ENCODE results near the gene WBP2.
"Not testable (repeated sequence)": the region's sequence is repeated elsewhere in the genome, so short reads cannot be mapped to it uniquely, and the experiment has no call there.

WBP2 gene

DNA sequence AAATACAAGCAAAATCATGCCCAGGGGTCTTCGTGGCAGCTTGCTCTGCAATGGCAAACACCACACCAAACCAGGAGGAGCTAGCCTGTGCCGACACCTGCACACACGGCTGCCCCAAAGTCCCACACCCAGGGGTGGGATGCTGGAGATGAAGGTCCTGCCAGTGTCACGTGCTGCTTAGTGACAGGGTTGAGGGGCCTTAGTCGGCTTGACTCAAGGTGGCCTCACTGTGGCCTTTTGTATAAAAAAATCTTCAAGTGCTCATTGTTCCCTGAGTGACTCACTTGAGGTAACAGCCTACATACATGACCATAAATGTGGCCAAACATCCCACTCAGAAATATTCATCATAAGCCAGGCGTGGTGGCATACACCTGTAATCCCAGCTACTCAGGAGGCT lies 34.3 kb upstream of the WBP2 start:
- DNase-seq (ENCODE audit: low read depth in 2 of 2), result no peak

DNA sequence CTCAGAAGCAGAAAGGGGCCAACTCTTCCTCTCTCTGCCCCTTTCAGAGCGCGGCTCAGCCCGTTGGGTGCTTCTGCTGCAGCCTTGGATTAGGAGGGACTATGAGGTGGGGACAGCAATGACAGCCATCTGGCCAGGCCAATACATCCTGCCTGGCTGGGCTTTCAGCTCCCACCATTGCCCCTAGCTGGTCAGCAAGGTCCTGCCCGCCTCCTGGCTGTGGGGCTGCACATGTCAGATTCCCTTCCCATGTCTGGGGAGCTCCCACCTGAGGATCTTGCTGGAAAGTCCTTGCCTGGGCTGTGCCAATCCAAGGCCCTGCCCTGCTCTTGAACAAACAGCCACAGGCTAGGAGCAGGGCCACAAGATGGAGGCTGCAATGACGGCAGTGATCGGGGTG lies 33.3 kb upstream of the WBP2 start:
- no peak for DNase-seq (ENCODE audit: low read depth in 2 of 2)

DNA sequence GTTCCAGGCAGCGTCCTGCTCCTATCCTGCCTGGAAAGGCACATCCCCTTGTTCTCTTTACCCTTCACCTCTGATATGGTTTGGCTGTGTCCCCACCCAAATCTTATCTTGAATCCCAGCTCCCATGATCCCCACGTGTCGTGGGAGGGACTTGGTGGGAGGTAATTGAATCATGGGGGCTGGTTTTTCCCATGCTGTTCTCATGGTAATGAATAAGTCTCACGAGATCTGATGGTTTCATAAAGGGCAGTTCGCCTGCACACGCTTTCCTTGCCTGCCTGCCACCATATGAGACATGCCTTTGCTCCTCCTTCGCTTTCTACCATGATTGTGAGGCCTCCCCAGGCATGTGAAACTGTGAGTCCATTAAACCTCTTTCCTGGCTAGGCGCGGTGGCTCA lies 30.7 kb upstream of the WBP2 start:
- DNase-seq (ENCODE audit: low read depth in 2 of 2), result not testable (repeated sequence)

DNA sequence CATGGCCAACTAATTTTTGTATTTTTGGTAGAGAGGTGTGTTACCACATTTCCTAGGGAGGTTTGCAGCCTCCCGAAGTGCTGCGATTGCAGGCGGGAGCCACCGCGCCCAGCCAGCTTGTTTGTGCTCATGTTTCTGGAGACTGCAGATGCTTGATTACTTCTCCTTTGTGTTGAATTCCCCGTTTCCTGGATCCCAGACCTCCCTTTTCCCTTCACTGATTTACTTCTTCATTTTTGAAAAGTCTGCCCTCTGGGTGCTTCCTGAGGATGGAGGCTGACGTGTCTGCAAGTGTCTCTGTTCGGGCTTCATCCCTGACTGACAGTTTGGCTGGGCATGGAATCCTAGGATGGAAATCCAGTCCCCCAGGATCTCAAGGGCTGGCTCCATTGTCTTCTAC lies 30.3 kb upstream of the WBP2 start:
- no peak for DNase-seq (ENCODE audit: low read depth in 2 of 2)

DNA sequence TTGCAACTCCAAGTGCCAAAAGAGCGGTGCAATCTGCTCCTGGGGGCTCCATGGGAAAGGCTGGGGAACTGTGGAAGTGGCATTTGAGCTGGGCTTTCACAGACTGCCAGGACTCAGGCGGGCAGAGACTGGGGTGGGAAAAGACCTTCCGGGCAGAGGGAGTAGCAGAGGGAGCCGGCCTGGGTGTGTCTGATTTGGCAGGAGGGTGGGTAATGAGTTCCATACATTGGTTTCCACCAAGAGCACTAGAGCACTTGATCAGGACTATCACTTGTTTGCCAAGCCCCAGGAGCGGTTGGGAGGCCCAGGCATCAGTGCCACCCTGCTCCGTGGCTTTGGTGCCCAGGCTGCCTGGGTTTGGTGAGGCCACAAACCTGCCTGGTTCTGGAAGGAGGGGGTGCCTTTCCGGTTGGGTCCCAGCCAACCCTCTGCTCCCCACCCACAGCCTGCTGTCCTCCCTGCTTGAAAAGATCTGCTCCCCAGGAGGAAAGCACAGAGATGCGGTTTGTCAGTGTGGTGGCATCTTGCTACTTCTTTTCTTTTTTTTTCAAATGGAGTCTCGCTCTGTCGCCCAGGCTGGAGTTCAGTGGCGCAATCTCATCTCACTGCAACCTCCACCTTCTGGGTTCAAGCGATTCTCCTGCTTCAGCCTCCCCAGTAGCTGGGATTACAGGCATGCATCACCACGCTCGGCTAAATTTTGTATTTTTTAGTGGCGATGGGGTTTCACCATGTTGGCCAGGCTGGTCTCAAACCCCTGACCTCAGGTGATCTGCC lies 26.7 kb upstream of the WBP2 start:
- no peak for DNase-seq (ENCODE audit: low read depth in 2 of 2)

DNA sequence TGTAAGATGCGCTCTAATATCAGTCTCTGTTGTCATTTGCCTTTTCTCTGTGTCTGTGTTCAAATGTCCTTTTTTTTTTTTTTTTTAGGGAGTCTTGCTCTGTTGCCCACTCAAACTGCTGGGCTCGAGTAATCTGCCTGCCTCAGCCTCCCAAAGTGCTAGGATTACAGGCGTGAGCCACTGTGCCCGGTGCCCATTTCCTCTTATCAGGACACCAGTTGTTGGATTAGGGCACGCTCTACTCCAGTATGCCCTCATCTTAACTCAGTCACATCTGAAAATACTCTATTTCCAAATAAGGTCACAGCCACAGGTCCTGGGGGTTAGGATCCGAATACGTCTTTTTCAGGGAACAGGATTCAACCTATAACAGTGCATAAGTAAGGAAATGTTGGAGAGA lies 25.1 kb upstream of the WBP2 start:
- DNase-seq (ENCODE audit: low read depth in 2 of 2), result no peak

DNA sequence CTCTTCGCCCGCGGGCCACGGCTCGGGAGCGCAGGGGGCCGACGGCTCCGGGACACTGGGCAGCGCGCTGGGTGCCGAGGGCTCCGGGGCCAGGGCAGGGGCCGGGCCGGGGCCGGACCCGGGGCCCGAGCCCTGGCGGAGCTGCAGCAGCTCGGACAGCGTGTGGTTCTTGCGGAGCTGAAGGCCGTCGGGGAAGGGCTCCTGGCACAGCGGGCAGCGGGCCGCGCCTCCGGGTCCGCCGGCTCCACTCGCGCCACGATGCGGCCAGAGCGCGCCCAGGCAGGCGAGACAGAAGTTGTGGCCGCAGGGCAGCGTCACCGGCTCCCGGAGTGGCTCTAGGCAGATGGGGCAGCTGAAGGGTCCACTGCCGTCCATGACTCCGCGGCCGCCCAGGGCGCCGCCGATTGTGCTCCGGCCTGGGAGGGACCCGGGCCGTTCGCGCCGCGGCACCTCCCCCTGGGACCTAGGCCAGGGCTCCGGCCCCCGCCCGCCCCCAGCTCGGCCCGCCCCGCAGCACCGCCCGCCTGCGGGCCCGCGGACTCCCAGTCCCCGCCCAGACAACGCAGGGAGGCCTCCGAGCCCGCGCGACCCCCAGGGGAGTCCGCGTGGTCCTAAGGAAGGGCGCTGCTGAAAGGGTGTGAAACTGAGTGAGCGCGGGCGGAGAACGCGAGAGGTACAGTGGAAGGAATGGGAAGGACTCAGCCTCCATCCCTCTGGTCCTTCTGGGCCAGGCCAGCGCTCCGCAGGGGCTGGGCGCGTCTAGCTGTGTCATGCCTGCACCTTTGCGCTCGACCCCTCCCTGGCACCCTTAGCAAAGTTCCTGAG lies 23.3 kb upstream of the WBP2 start, which contains the start of gene TRIM47:
TRIM47 (minus strand) TSS at position 408 of the 825 bp plus-strand sequence; CDS start at position 375, 33 bp downstream.
- no peak for DNase-seq (ENCODE audit: low read depth in 2 of 2)

DNA sequence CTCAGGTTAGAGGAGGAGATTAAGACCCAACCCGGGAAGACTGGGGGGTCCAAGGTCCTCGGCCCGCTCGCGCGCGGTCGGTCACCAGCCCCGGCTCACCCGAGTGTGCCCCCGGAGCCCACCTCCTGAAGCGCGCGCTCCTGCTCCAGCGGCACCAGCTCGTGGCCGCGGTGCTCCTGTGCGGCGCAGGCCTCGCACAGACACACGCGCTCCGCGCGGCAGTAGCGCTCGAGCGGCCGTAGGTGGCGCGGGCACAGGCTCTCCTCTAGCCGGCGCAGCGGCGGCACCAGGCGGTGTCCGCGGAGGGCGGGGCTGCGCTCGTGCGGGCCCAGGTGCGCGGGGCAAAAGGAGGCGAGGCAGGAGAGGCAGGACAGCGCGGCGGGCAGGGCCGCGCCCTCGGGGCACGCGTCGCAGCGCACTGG lies 22.6 kb upstream of the WBP2 start:
- DNase-seq (ENCODE audit: low read depth in 2 of 2), result peak in 1 of 2 donors; percentile 66

DNA sequence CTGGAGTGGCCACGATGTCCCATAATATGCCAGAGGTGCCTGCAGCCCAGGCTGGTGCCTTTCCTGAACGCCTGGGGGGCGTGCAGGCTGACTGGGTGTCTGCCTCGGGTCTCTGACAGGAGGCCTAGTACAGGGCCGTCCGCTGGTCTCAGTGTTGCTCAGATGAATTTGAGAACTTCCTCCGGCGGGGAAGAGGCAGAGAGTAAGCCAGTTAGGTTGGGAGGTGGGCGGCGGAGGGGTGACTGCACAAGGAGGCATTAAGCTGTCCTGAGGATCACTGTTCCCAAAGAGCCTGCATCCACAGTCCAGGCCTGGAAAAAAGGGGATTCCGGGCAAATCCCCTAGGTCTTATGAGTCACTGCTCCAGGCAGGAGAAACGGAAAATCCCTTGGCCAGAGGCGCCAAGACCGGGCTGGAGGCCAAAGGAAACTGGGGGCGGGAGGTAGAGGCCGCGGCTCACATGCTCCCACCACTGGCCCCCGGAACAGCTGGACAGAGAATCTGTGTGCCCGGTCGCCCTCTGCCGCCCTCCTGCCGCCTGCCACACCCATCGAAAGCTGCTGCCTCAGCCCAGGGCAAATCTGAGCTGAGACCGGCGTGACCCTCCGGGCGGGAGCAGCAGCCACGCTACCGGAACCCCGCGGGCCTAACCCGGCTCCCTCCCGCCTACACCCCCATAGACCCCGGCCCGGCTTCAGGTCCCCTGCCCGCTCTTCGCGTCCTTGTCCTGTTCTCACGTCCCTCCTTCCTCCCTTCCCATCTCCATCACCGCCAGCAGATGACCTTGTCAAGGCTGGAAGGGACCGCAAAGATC lies 22.0 kb upstream of the WBP2 start:
- no peak for DNase-seq (ENCODE audit: low read depth in 2 of 2)

DNA sequence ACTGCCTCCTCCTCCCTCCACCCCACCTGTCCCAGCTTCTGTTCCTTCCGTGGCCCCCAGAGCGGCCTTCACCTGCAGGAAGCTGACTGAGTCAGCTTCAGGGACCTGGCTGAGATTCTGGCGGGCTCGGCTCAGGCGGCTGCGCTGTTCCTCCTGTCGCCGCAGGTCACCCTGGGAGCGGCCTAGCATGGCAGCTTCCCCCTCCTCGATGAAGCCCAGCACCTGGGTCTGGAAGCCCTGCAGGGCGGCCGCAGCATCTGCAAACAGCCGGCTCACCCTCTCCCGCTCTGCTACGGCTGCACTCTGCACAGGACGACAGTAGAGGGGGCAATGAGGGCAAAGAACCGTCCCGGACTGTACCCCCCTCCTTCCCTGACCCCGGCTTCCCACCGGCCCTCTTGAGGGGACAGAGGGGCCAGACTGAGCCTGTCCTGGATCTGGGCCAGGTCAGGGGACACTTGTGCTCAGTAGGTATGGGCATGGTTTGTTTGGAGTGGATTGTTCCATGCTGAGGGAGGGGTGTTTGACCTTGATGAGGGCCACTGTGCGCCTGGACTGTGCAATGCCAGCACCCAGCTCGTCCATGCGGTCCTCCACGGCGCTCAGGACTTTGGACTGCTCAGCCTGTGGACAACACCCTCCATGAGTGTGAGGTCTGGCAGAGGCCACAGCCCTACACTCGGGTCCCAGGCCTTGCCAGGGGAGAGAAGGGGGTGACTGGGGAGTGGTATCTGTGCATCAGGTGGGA lies 21.2 kb upstream of the WBP2 start:
- peak; percentile 56 to 71 for DNase-seq (ENCODE audit: low read depth in 2 of 2)

DNA sequence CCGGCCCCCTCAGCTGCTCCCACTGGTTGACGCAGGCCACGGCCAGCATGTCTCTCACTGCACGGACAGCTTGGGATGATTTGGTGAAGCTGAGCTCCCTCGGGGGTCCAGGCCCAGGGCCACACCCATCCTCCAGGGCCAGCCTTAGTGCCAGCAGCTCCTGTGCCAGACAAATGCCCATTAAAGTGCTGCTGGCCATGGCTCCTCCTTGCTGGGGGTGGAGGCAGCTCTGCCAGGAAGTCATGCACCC lies 20.7 kb upstream of the WBP2 start:
- DNase-seq (ENCODE audit: low read depth in 2 of 2), result no peak

DNA sequence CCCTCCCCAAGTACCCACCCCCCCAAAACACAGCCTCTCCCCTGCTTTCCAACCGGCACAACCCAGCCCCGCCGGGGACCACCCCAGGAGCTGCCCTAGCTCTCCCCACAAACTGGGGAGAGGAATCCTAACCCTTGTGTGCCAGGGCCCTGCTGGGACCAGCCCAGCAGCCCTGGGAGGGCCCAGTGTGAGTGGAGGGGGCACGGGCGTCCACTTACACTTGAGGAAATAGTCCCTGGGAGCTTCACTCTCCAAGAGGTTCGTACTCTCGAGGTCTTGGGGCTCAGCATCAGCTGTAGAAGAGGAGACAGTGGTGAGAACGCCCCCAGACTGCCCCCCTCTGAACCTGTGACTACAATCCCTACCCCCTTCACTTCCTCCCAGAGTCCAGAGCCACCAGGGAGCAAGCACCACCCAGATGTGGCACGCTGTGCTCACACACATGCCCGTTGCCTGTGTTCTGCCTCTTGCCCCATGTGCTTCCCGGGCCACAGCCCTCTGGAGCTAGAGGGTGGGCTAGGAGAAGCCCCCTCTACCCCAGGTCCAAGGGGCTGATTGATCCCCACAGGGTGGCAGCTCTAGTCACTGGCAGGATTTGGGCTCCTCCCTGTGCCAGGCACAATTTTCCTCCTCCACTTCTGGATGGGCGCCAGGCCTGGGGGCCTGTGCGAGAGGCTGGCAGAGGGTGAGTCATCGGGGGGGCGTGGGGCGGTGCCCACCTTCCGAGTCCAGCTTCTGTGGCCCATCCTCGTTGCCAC lies 20.2 kb upstream of the WBP2 start:
- no peak for DNase-seq (ENCODE audit: low read depth in 2 of 2)

DNA sequence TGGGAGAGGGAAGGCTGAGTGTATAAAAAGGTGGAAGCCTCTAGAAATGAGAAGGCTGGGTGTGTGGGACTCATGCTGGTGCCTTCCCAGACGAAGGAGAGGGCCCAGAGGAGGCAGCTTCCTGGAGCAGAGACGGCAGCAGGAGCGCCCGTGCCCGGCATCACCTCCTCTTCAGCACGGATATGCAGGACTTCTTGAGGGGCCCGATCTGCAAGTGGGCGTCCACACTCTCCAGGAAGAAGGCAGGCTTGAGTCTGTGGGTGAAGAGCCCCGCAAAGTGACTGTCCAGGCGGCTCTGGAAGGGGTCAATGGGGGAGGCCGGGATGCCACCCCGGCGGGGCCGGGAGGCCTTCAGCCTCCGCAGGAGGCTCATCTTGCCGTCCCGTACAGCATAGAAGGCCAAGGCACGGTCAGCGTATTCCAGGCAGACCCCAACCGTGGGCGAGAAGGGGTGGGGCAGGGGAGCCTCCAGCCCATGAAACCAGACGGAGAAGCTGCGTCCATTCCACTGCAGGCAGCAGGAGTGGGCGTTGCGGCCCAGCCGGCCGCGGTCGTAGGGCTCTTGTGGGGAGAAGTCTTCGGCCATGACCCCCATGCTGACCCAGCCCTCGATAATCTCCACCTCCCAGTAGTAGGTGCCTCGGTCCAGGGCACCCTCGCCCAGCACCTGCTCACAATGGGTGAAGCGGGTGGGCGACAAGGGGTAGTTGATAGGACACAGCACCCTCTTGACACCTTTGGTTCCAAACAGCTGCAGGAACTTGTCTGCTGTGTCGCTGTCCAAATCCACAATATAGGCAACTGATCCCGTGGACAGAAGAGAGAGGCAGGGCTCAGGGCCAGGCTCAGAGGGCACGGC lies 19.4 kb upstream of the WBP2 start:
- no peak for DNase-seq (ENCODE audit: low read depth in 2 of 2)

DNA sequence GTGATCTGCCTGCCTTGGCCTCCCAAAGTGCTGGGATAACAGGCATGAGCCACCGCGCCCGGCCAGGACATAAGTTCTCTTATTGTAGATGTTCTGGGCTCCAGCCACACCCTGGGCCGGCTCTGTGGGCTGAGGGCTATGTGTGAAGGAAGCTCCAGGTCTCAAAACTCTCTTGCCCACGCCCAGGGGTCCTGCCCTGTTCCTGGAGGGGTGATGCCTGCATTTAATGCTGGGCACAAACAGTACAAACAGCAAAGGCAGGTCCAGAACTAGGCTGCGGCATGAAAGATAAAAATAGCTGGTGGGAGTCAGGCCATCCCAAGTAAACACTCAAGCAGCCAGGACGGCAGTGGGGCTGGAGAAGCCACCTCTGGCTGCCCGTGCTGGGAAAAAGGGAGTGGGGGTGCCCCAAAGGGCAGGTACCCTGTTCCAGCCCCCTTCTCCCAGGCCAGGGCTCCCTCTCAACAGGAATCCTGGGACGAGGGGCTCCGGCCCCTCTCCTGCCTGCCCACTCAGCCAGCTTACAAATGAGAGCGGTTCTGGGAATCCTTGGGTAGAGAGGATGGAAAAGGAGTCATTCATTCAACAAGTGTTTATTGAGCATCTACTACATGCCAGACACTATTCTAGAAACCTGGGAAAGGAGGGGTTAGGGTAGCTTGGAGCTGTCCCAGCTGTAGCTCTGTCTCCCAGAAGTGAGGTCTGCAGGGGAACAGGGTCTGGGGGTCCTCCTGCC lies 18.6 kb upstream of the WBP2 start:
- no peak for DNase-seq (ENCODE audit: low read depth in 2 of 2)

DNA sequence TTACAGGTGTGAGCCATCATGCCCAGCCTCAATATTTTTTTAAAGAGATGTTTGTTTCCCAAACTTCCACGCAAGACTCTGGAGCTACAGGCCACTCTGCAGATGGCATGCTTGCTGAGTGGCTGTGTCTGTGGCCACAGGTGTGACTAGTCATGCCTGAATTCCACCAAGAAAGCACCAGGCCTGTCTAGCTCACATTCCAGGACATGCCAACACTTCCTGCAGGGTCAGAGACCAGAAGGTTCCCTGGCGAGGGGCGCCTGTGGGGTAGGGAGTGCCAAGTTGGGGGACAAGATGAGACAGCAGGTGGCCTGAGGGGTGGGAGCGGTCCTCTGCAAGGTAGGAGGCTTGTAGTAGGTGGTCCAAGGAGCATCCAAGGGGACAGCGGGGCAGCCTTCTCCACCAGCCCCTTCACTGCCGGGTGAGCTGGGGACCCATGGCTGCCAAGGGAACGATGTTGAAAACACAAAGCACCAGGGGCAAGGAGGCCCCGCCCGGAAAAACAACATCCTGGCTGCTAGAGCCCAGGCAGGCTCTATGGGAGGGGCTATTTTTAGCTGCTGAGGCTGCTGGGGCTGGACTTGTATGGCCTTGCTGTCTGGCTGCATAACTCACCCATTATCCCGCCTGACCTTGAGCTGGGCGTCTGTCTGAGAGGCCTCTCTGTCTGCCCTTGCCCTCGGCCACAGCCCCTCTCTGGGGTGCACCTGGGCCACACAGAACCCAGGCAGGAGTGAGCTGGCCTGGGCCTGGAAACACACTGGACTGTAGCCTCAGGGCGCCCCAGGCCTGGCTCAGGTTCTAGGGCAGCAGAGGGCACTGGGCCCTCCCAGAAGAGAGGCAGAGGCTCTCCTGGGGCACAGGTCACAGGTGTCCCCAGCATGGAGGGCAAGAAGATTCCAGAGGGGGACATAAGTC lies 17.6 kb upstream of the WBP2 start:
- no peak for DNase-seq (ENCODE audit: low read depth in 2 of 2)

DNA sequence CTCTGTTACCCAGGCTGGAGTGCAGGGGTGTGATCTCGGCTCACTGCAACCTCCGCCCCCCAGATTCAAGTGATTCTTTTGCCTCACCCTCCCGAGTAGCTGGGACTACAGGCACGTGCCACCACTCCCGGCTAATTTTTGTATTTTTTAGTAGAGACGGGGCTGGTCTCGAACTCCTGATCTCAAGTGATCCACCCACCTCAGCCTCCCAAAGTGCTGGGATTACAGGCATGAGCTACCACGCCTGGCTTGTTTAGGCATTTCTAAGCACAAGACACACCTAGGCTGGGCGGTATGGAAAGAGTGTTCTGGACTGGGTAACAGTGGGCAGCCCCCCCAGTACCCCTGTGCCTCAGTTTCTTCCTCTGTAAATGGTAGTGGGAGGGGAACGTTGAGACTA lies 15.1 kb upstream of the WBP2 start:
- DNase-seq (ENCODE audit: low read depth in 2 of 2), result not testable (repeated sequence)

DNA sequence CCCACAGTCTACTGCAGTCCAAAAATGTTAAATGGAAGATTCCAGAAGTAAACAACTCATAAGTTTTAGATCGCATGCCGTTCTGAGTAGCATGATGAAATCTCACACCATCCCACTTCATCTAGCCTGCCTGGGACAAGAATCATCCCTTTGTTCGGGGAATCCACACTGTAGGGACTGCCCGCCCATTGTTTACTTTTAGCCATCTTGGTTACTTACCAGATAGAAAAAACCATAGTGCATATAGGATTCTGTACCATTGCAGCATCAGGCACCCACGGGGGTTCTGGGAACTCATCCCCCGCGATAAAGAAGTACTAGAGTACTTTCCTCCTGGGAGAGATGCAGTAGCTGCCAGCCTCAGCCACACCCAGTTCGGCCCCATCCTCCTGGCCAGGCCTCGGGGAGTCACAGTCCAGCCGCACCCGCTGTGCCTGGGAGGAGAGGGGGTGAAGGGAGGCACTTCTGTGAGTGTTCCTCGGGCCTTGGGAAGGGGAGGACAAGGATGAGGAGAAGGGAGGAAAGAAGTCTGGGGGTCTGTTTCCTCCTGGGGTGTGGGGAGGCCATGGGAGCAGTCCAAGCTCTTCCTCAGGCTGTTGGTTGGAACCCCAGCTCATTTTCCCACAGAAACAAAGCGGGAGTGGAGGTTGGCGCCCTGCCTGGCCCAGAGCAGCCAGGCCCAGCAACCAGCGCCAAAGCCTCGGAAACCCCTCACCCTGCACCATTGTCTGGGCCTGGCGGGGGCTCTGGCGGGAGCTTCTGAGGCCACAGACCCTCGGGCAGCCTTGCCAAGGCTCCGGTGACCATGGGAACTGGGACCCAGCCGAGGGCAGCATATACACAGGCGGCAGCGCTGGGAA lies 14.4 kb upstream of the WBP2 start:
- no peak for DNase-seq (ENCODE audit: low read depth in 2 of 2)
